HepG2 (cell line): ENCODE data around the gene RPS10. TPM values are rescaled to one million over a fixed set of nuclear protein-coding genes. Genes with fewer than 3 reads are reported as not detected.
A peak's percentile ranks its signal among the peaks of the same experiment; 100 is the strongest.

ENCODE experiments used
- CBX1 ChIP-seq: IDR thresholded peaks from one replicate; pipeline ENCODE4 v1.6.1; 2016; ENCODE audit warnings: antibody characterized with exemption, low read depth
- CENPBD1 ChIP-seq: sonication (generic); formaldehyde crosslinking; IDR thresholded peaks from 2 replicates; pipeline ENCODE4 v1.8.0; 2022; ENCODE audit warnings: missing genetic modification reagents, low read depth, mild to moderate bottlenecking, borderline replicate concordance
- CSRNP2 ChIP-seq: sonication (generic); formaldehyde crosslinking; conservative IDR thresholded peaks from 2 replicates; pipeline ENCODE4 v1.8.0; 2022; ENCODE audit warnings: low read depth, missing genetic modification reagents
- HMGXB4 ChIP-seq, 2 experiments: sonication (generic) in 1 of 2; formaldehyde crosslinking in 1 of 2; IDR thresholded peaks; 2 replicates each; pipeline versions ENCODE4 v1.4.0 to v1.6.1; 2018 to 2020; ENCODE audit warnings: missing genetic modification reagents in 2 of 2, borderline replicate concordance in 1 of 2, low read depth in 1 of 2, mild to moderate bottlenecking in 1 of 2, missing biosample characterization in 1 of 2
- IRX3 ChIP-seq: sonication (generic); formaldehyde crosslinking; IDR thresholded peaks from 2 replicates; pipeline ENCODE4 v1.8.1; 2023; ENCODE audit warnings: mild to moderate bottlenecking, low read depth, missing genetic modification reagents, borderline replicate concordance
- KMT2B ChIP-seq: IDR thresholded peaks from 2 replicates; pipeline ENCODE4 v1.6.1; 2016; ENCODE audit warnings: missing genetic modification reagents, missing compliant biosample characterization
- MED8 ChIP-seq: sonication (generic); formaldehyde crosslinking; IDR thresholded peaks from 2 replicates; pipeline ENCODE4 v1.8.1; 2023; ENCODE audit warnings: mild to moderate bottlenecking, missing genetic modification reagents; ENCODE audit not compliant: insufficient replicate concordance
- MIXL1 ChIP-seq: IDR thresholded peaks from 2 replicates; pipeline ENCODE4 v1.6.1; 2016
- NFKB2 ChIP-seq: sonication (generic); formaldehyde crosslinking; IDR thresholded peaks from 2 replicates; pipeline ENCODE4 v1.4.0; 2020; ENCODE audit warnings: missing genetic modification reagents, borderline replicate concordance
- POLR2AphosphoS5 ChIP-seq: IDR thresholded peaks from 2 replicates; pipeline ENCODE4 v1.6.1; 2012; ENCODE audit warnings: low read depth, low read length
- RFXAP ChIP-seq: sonication (generic); formaldehyde crosslinking; IDR thresholded peaks from 2 replicates; pipeline ENCODE4 v1.4.0; 2020; ENCODE audit warnings: missing genetic modification reagents, borderline replicate concordance
- SOX5 ChIP-seq: IDR thresholded peaks from 2 replicates; pipeline ENCODE4 v1.6.1; 2016; ENCODE audit warnings: borderline replicate concordance
- ZBTB20 ChIP-seq: sonication (generic); formaldehyde crosslinking; IDR thresholded peaks from 2 replicates; pipeline ENCODE4 v1.8.1; 2023; ENCODE audit warnings: missing genetic modification reagents, low read depth, mild to moderate bottlenecking, borderline replicate concordance
- ZBTB4 ChIP-seq: sonication (generic); formaldehyde crosslinking; IDR thresholded peaks from 2 replicates; pipeline ENCODE4 v1.4.0; 2020; ENCODE audit warnings: missing genetic modification reagents, mild to moderate bottlenecking, borderline replicate concordance
- ZEB1 ChIP-seq: IDR thresholded peaks from 2 replicates; pipeline ENCODE4 v1.6.1; 2012; ENCODE audit warnings: mild to moderate bottlenecking, low read depth, inconsistent platforms; ENCODE audit not compliant: insufficient replicate concordance
- ZNF510 ChIP-seq: sonication (generic); formaldehyde crosslinking; IDR thresholded peaks from 2 replicates; pipeline ENCODE4 v1.4.0; 2020; ENCODE audit warnings: low read depth, mild to moderate bottlenecking, missing genetic modification reagents
- ZNF563 ChIP-seq: sonication (generic); formaldehyde crosslinking; IDR thresholded peaks from 2 replicates; pipeline ENCODE4 v1.8.0; 2022; ENCODE audit warnings: mild to moderate bottlenecking, moderate library complexity, missing genetic modification reagents
- ZNF572 ChIP-seq: sonication (generic); formaldehyde crosslinking; IDR thresholded peaks from 2 replicates; pipeline ENCODE4 v1.5.1; 2020; ENCODE audit warnings: mild to moderate bottlenecking, missing genetic modification reagents
- ZNF607 ChIP-seq: sonication (generic); formaldehyde crosslinking; IDR thresholded peaks from 2 replicates; pipeline ENCODE4 v1.5.1; 2020; ENCODE audit warnings: missing genetic modification reagents, mild to moderate bottlenecking, borderline replicate concordance
- ZNF629 ChIP-seq: sonication (generic); formaldehyde crosslinking; conservative IDR thresholded peaks from 2 replicates; pipeline ENCODE4 v1.5.0; 2020; ENCODE audit warnings: missing genetic modification reagents
- ZSCAN31 ChIP-seq: sonication (generic); formaldehyde crosslinking; IDR thresholded peaks from 2 replicates; pipeline ENCODE4 v1.5.0; 2020; ENCODE audit warnings: low read depth, mild to moderate bottlenecking, missing genetic modification reagents
- polyA plus RNA-seq, 8 experiments: library from polyadenylated mRNA; depleted of rRNA in 3 of 8; stranded (reverse) in 7 of 8; unstranded in 1 of 8; fragments of >200 nt; fragmentation: Illumina TruSeq in 4 of 8; extraction: Trizol in 4 of 8; gene quantifications; 2 replicates each; pipeline versions ENCODE4 v1.2.1 to v1.2.3, GENCODE V29; 2011 to 2016; ENCODE audit warnings: low read depth in 4 of 8, missing spikeins in 1 of 8, mixed read lengths in 1 of 8; ENCODE audit not compliant: insufficient read depth in 1 of 8
- total RNA-seq, 5 experiments: library from RNA; depleted of rRNA; stranded (reverse); fragments of >200 nt; fragmentation: Illumina TruSeq; extraction: Trizol; gene quantifications; 2 replicates each; pipeline ENCODE4 v1.2.3, GENCODE V29; 2016; ENCODE audit warnings: low read depth in 1 of 5

The RPS10 gene
- total and polyA plus RNA-seq, 2 of the 13 experiments (the other 11 are each of a cell fraction or from before 2014, with no cell fraction given) = 2,909 to 4,648 TPM

GRCh38 chr6:34425498-34426410 lies at the start of gene RPS10 (continued):
- TF ChIP-seq RFXAP (peak; percentile 53; the same call in 1 of the 2 replicates), SOX5 (CRISPR knock-in tag) (peak; percentile 60), KMT2B (CRISPR knock-in tag) (peak; percentile 91), POLR2AphosphoS5 (peak; percentile 98), ZBTB4 (CRISPR knock-in tag) (peak; percentile 18; the same call in 1 of the 2 replicates), CSRNP2 (CRISPR knock-in tag) (no peak), ZNF510 (0 out of 2 replicates have a peak, but pooled peaks have one; percentile 48), CENPBD1 (peak; percentile 88; the same call in 1 of the 2 replicates), ZEB1 (no peak), MED8 (CRISPR knock-in tag) (peak; percentile 51), ZNF563 (CRISPR knock-in tag) (peak; percentile 28; the same call in 1 of the 2 replicates), IRX3 (CRISPR knock-in tag) (0 out of 2 replicates have a peak, but pooled peaks have one; percentile 31), NFKB2 (peak; percentile 92), ZNF607 (CRISPR knock-in tag) (peak; percentile 80; the same call in 1 of the 2 replicates), ZNF629 (no peak; the same call in 1 of the 2 replicates), ZSCAN31 (CRISPR knock-in tag) (peak; percentile 91), ZNF572 (peak; percentile 92; the same call in 1 of the 2 replicates), ZBTB20 (CRISPR knock-in tag) (peak; percentile 73; the same call in 1 of the 2 replicates), MIXL1 (peak; percentile 65), HMGXB4 (CRISPR knock-in tag; IDR thresholded peaks at IDR 0.05; ENCODE audit: borderline replicate concordance in 1 of 2, low read depth in 1 of 2) (peak; percentile 55 to 93; a peak in 3 of 4 replicates), CBX1 (no peak)
